ENCODE data around the gene SCGB1D1.

Gene SCGB1D1

GRCh38 chr11:62190011-62190410 is at the start of gene SCGB1D1:
Gene SCGB1D1 (plus strand): TSS chr11:62190216. CDS start chr11:62190285, 69 bp downstream.
- DNase-seq (ENCODE audit: low spot score): no peak

- no peak for DNase-seq (ENCODE audit: low spot score)
Measured at GRCh38 chr11:62140304-62141110, 49.5 kb upstream of the SCGB1D1 start.

GRCh38 chr11:62141111-62142042 is 48.6 kb upstream of the SCGB1D1 start:
- no peak for DNase-seq (ENCODE audit: low spot score)

- DNase-seq (ENCODE audit: low spot score): no peak
Measured at GRCh38 chr11:62142043-62142375, 48.0 kb upstream of the SCGB1D1 start.

- peak; percentile 65 for DNase-seq (ENCODE audit: low spot score)
Measured at GRCh38 chr11:62142921-62143320, 47.1 kb upstream of the SCGB1D1 start.

GRCh38 chr11:62143727-62144126 is 46.3 kb upstream of the SCGB1D1 start:
- DNase-seq (ENCODE audit: low spot score): no peak

- DNase-seq (ENCODE audit: low spot score): no peak
Measured at GRCh38 chr11:62144641-62145255, 45.3 kb upstream of the SCGB1D1 start.

- no peak for DNase-seq (ENCODE audit: low spot score)
Measured at GRCh38 chr11:62145261-62145871, 44.6 kb upstream of the SCGB1D1 start.

GRCh38 chr11:62146476-62147200 is 43.4 kb upstream of the SCGB1D1 start:
- DNase-seq (ENCODE audit: low spot score): no peak

GRCh38 chr11:62147545-62147944 is 42.5 kb upstream of the SCGB1D1 start:
- no peak for DNase-seq (ENCODE audit: low spot score)

GRCh38 chr11:62148271-62148980 is 41.6 kb upstream of the SCGB1D1 start:
- no peak for DNase-seq (ENCODE audit: low spot score)

GRCh38 chr11:62149986-62150886 is 39.8 kb upstream of the SCGB1D1 start:
- no peak for DNase-seq (ENCODE audit: low spot score)

- DNase-seq (ENCODE audit: low spot score): no peak
Measured at GRCh38 chr11:62150887-62151736, 38.9 kb upstream of the SCGB1D1 start.

- DNase-seq (ENCODE audit: low spot score): no peak
Measured at GRCh38 chr11:62151737-62152102, 38.3 kb upstream of the SCGB1D1 start.

- no peak for DNase-seq (ENCODE audit: low spot score)
Measured at GRCh38 chr11:62152245-62153086, 37.5 kb upstream of the SCGB1D1 start.

- no peak for DNase-seq (ENCODE audit: low spot score)
Measured at GRCh38 chr11:62153087-62153395, 37.0 kb upstream of the SCGB1D1 start.

GRCh38 chr11:62153617-62154016 is 36.4 kb upstream of the SCGB1D1 start:
- DNase-seq (ENCODE audit: low spot score): no peak

- no peak for DNase-seq (ENCODE audit: low spot score)
Measured at GRCh38 chr11:62157603-62158002, 32.4 kb upstream of the SCGB1D1 start.

Measured in Ammon's horn (tissue), 1 donor.